SK-N-SH (cell line): Measurements from ENCODE around the gene PROCR. TPM values are rescaled to one million over a fixed set of nuclear protein-coding genes. Genes with fewer than 3 reads are reported as not detected.
A peak's percentile ranks its signal among the peaks of the same experiment; 100 is the strongest.
"Not testable (repeated sequence)": the region's sequence is repeated elsewhere in the genome, so short reads cannot be mapped to it uniquely, and the experiment has no call there.

Source experiments
- CTCF ChIA-PET: fragments of 300-600, 350-600 bp; formaldehyde crosslinking; extraction: SDS; loops from one replicate; lab custom pipeline; 2021; lab: Yijun Ruan, JAX
- POLR2A ChIA-PET: fragments of 350-600 bp; sonication (Branson Sonifier 250); formaldehyde crosslinking; extraction: SDS; loops from one replicate; lab custom pipeline; 2020; ENCODE audit warnings: antibody characterized with exemption, inconsistent platforms; lab: Yijun Ruan, JAX
- DNase-seq: peaks from one replicate; pipeline ENCODE4 v3.0.0; 2012
- H2AFZ ChIP-seq: fragments of 200-600 bp; sonication (generic); 2 replicates; pipeline ENCODE4 v1.8.1; 2016; ENCODE audit warnings: antibody characterized with exemption, mild to moderate bottlenecking, low read depth
- H3F3A ChIP-seq: fragments of 200-600 bp; sonication (generic); replicated peaks from 2 replicates; pipeline ENCODE3; 2016; ENCODE audit warnings: antibody characterized with exemption, mild to moderate bottlenecking; ENCODE audit not compliant: insufficient read depth
- H3K27ac ChIP-seq, 2 experiments: fragments of 200-500 bp in 1 of 2; fragments of 200-600 bp in 1 of 2; sonication (Bioruptor generic) in 1 of 2; sonication (generic), shearing (Covaris generic) in 1 of 2; 2 replicates each; pipeline versions ENCODE4 v1.5.1 to v1.6.1; 2014 to 2016; ENCODE audit warnings: low read depth in 2 of 2, inconsistent platforms in 1 of 2, low read length in 1 of 2, mild to moderate bottlenecking in 1 of 2, mixed read lengths in 1 of 2
- H3K27me3 ChIP-seq: fragments of 200-600 bp; sonication (generic), shearing (Covaris generic); 2 replicates; pipeline ENCODE4 v1.6.1; 2016; ENCODE audit warnings: mixed run types; ENCODE audit not compliant: insufficient read depth
- H3K36me3 ChIP-seq, 2 experiments: fragments of 200-500 bp in 1 of 2; fragments of 200-600 bp in 1 of 2; sonication (Bioruptor generic) in 1 of 2; sonication (generic) in 1 of 2; replicated peaks in 1 of 2; 2 replicates each; pipeline versions ENCODE3 to v1.5.1; 2014 to 2016; ENCODE audit warnings: low read length in 1 of 2, mild to moderate bottlenecking in 1 of 2; ENCODE audit not compliant: insufficient read depth in 2 of 2, control insufficient read depth in 1 of 2
- H3K4me1 ChIP-seq, 2 experiments: fragments of 200-500 bp in 1 of 2; fragments of 200-600 bp in 1 of 2; sonication (Bioruptor generic) in 1 of 2; sonication (generic), shearing (Covaris generic) in 1 of 2; 2 replicates each; pipeline versions ENCODE4 v1.5.1 to v1.6.1; 2014 to 2016; ENCODE audit warnings: low read depth in 1 of 2, low read length in 1 of 2, mixed run types in 1 of 2; ENCODE audit not compliant: insufficient read depth in 2 of 2, control insufficient read depth in 1 of 2
- H3K4me2 ChIP-seq: fragments of 200-600 bp; sonication (generic), shearing (Covaris generic); 2 replicates; pipeline ENCODE4 v1.6.1; 2017; ENCODE audit warnings: mixed run types
- H3K4me3 ChIP-seq, 2 experiments: fragments of 200-500 bp in 1 of 2; fragments of 200-600 bp in 1 of 2; sonication (Bioruptor generic) in 1 of 2; sonication (generic), shearing (Covaris generic) in 1 of 2; 2 replicates each; pipeline versions ENCODE4 v1.5.1 to v1.8.1; 2014 to 2016; ENCODE audit warnings: low read depth in 2 of 2, inconsistent platforms in 1 of 2, low read length in 1 of 2, mild to moderate bottlenecking in 1 of 2, mixed read lengths in 1 of 2, moderate library complexity in 1 of 2
- H3K79me2 ChIP-seq: fragments of 200-600 bp; sonication (generic); 2 replicates; pipeline ENCODE4 v1.8.1; 2017; ENCODE audit warnings: mild to moderate bottlenecking; ENCODE audit not compliant: insufficient read depth
- H3K9ac ChIP-seq: fragments of 200-600 bp; sonication (generic); 2 replicates; pipeline ENCODE4 v1.6.1; 2017; ENCODE audit warnings: mixed run types
- H3K9me2 ChIP-seq: fragments of 200-600 bp; sonication (generic); 2 replicates; pipeline ENCODE4 v1.6.1; 2017; ENCODE audit warnings: mixed run types
- H3K9me3 ChIP-seq: fragments of 200-600 bp; sonication (generic); 2 replicates; pipeline ENCODE4 v1.6.1; 2017; ENCODE audit warnings: mixed run types, mild to moderate bottlenecking, moderate library complexity
- H4K20me1 ChIP-seq: fragments of 200-600 bp; sonication (generic); 2 replicates; pipeline ENCODE4 v1.6.1; 2017; ENCODE audit warnings: mild to moderate bottlenecking, mixed run types; ENCODE audit not compliant: insufficient read depth
- CHD2 ChIP-seq: fragments of 150-350 bp; IDR thresholded peaks from 2 replicates; pipeline ENCODE4 v1.6.1; 2018; ENCODE audit warnings: low read length; ENCODE audit not compliant: partially characterized antibody
- ELF1 ChIP-seq: IDR thresholded peaks from 2 replicates; pipeline ENCODE4 v1.4.0; 2012
- FOXJ3 ChIP-seq: sonication (generic); formaldehyde crosslinking; IDR thresholded peaks from 2 replicates; pipeline ENCODE4 v1.5.1; 2020; ENCODE audit warnings: mild to moderate bottlenecking, missing genetic modification reagents
- GATA2 ChIP-seq: sonication (generic); formaldehyde crosslinking; IDR thresholded peaks from 2 replicates; pipeline ENCODE4 v1.5.0; 2020; ENCODE audit warnings: mild to moderate bottlenecking, missing genetic modification reagents
- MXI1 ChIP-seq: IDR thresholded peaks from 2 replicates; pipeline ENCODE4 v1.6.1; 2012; ENCODE audit warnings: mild to moderate bottlenecking, low read depth, low read length, improper control_type of control experiment
- NRF1 ChIP-seq: IDR thresholded peaks from 2 replicates; pipeline ENCODE4 v1.6.1; 2012; ENCODE audit warnings: low read depth, mild to moderate bottlenecking, low read length
- POLR2AphosphoS5 ChIP-seq: IDR thresholded peaks from 2 replicates; pipeline ENCODE4 v1.6.1; 2012; ENCODE audit warnings: low read depth, low read length
- RAD21 ChIP-seq: IDR thresholded peaks from 2 replicates; pipeline ENCODE4 v1.6.1; 2012; ENCODE audit warnings: mild to moderate bottlenecking, low read length
- RFX5 ChIP-seq: IDR thresholded peaks from 2 replicates; pipeline ENCODE4 v1.6.1; 2012; ENCODE audit warnings: mild to moderate bottlenecking, improper control_type of control experiment, low read length
- RXRA ChIP-seq: IDR thresholded peaks from 2 replicates; pipeline ENCODE4 v1.4.0; 2012; ENCODE audit warnings: low read depth, mild to moderate bottlenecking, borderline replicate concordance
- TAF1 ChIP-seq: IDR thresholded peaks from 2 replicates; pipeline ENCODE4 v1.6.1; 2012; ENCODE audit warnings: low read depth, mild to moderate bottlenecking, low read length, moderate library complexity, borderline replicate concordance
- TEAD4 ChIP-seq: IDR thresholded peaks from 2 replicates; pipeline ENCODE4 v1.4.0; 2012; ENCODE audit warnings: mild to moderate bottlenecking, borderline replicate concordance; ENCODE audit not compliant: insufficient read depth
- YY1 ChIP-seq: IDR thresholded peaks from 2 replicates; pipeline ENCODE4 v1.4.0; 2012; ENCODE audit warnings: low read depth, mild to moderate bottlenecking
- WGBS: methylation state at CpG from one replicate; pipeline ENCODE4 v1.1.6; 2017; ENCODE audit warnings: low lambda C conversion rate; 5-methylcytosine and 5-hydroxymethylcytosine counted together
- polyA plus RNA-seq, 3 experiments: library from polyadenylated mRNA; depleted of rRNA; stranded (reverse); fragments of >200 nt; gene quantifications; 2 replicates each; pipeline ENCODE4 v1.2.3, GENCODE V29; 2012
- TF ChIP-seq, protein P1 (sequence below): IDR thresholded peaks from 2 replicates; pipeline ENCODE4 v1.4.0; 2012; ENCODE audit warnings: low read depth
- TF ChIP-seq, protein P2 (sequence below): IDR thresholded peaks from 2 replicates; pipeline ENCODE4 v1.4.0; 2012; ENCODE audit warnings: low read depth, borderline replicate concordance
- TF ChIP-seq, protein P3 (sequence below): fragments of 150-350 bp; IDR thresholded peaks from 2 replicates; pipeline ENCODE4 v1.6.1; 2016; ENCODE audit warnings: mild to moderate bottlenecking, low read depth, low read length
- TF ChIP-seq, protein P4 (sequence below): IDR thresholded peaks from 2 replicates; pipeline ENCODE4 v1.6.1; 2012; ENCODE audit warnings: mild to moderate bottlenecking, low read depth, low read length, moderate library complexity

PROCR gene
- polyA plus RNA-seq, 1 of the 3 experiments (the other 2 are of a cell fraction): 23.5 TPM

DNA sequence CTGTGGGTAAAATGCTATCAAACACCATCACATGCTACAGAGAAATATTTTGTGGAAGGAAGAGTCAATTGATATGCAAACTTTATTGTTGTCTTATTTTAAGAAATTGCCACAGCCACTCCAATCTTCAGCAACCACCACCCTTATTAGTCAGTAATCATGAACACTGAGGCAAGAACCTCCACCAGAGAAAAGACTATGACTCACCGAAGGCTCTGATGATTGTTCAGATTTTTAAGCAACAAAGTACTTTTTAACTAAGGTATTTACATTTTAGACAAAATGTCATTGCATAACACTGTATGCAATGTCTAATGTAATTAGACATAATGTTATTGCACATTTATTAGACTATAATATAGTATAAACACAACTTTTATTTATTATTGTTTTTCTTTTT is 28.4 kb downstream of the PROCR start:
- no peaks in the 10 kb centered on the region for H3K9me2 ChIP-seq
- H3K4me2 ChIP-seq: no peak overlapping the region
- ChIA-PET POLR2A (no interaction called here), CTCF (no interaction called here)
- no peaks in the 10 kb centered on the region for H3K79me2 ChIP-seq
- TF ChIP-seq FOXJ3 (CRISPR knock-in tag): no peak
- TF ChIP-seq RXRA: no peak
- TF ChIP-seq POLR2AphosphoS5: no peak
- no peak for TF ChIP-seq RFX5
- TF ChIP-seq, protein P1, sequence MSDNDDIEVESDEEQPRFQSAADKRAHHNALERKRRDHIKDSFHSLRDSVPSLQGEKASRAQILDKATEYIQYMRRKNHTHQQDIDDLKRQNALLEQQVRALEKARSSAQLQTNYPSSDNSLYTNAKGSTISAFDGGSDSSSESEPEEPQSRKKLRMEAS: no peak
- no peak for TF ChIP-seq MXI1
- TF ChIP-seq NRF1: no peak
- no peak for TF ChIP-seq ELF1
- TF ChIP-seq, protein P2, sequence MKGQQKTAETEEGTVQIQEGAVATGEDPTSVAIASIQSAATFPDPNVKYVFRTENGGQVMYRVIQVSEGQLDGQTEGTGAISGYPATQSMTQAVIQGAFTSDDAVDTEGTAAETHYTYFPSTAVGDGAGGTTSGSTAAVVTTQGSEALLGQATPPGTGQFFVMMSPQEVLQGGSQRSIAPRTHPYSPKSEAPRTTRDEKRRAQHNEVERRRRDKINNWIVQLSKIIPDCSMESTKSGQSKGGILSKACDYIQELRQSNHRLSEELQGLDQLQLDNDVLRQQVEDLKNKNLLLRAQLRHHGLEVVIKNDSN: no peak
- no peak for TF ChIP-seq CHD2
- H3K4me1 ChIP-seq: no peaks in the 10 kb centered on the region
- no peak overlapping the region for H3K9ac ChIP-seq
- peaks cover 23% of the 10 kb centered on the region for H3K9me3 ChIP-seq
- peak overlapping the region in 1 of 2 experiments; percentile 30; a peak in 1 of 4 replicates for H3K27ac ChIP-seq
- no peaks in the 10 kb centered on the region for H4K20me1 ChIP-seq
- H3K4me3 ChIP-seq: no peak overlapping the region
- no peaks in the 10 kb centered on the region for H3K36me3 ChIP-seq
- no peaks in the 10 kb centered on the region for H3K27me3 ChIP-seq
- no peak for DNase-seq
- WGBS: 20% methylated on average over 1 of the region's 1 CpG
- H2AFZ ChIP-seq: no peak overlapping the region; the same call in 1 of the 2 replicates
- H3F3A ChIP-seq: peaks cover 18% of the 10 kb centered on the region

DNA sequence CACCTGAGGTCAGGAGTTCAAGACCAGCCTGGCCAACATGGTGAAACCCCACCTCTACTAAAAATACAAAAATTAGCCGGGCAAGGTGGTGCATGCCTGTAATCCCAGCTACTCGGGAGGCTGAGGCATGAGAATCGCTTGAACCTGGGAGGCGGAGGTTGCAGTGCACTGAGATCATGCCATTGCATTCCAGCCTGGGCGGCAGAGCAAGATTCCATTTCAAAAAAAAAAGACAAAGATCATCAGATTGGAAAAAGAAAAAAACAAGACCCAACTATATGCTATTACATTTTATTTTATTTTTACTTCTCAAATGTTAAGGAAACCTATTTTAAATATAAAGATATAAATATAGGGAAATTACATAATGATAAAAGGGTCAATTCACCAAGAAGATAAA is 29.6 kb downstream of the PROCR start:
- H4K20me1 ChIP-seq, POLR2A ChIA-PET, H3K9ac ChIP-seq, H2AFZ ChIP-seq, H3K4me2 ChIP-seq, H3K27me3 ChIP-seq, H3K4me1 ChIP-seq, H3K27ac ChIP-seq, H3K9me2 ChIP-seq, DNase-seq, H3K4me3 ChIP-seq, H3K79me2 ChIP-seq, H3K36me3 ChIP-seq: not testable (repeated sequence)
- CTCF ChIA-PET: interaction anchor here (2.2 kb wide), 1 partner anchor 56 kb away, joined by 4 read pairs; no protein-coding TSS in a partner anchor
- 83% methylated on average over 5 of the region's 5 CpGs for WGBS
- Histone ChIP-seq H3K9me3 (peaks cover 19% of the 10 kb centered on the region), H3F3A (peaks cover 15% of the 10 kb centered on the region)

DNA sequence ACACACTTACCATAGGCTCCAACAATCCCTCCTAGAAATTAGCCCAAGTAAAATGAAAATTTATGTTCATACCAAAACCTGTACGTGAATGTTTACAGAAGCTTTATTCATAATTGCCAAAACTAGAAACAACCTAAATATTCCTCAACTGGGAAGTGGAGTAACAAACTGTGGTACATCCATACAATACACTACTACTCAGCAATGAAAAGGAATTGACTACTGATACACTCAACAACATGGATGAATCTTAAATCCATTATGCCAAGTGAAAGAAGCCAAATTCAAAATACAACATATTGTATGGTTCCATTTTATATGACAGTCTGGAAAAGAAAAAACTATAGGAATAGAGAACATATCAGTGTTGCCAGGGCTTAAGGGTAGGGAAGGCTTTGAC is 34.9 kb downstream of the PROCR start:
- Histone ChIP-seq H3K4me1 (peaks cover 0 to 2% of the 10 kb centered on the region in 2 experiments; a peak in 1 of 4 replicates), H3K79me2 (no peaks in the 10 kb centered on the region), H3K4me3 (no peak overlapping the region), H3K9ac (no peak overlapping the region), H3K4me2 (no peak overlapping the region), H3K9me3 (0 out of 2 replicates have a peak, but pooled peaks cover 11% of the 10 kb centered on the region), H2AFZ (no peak overlapping the region), H3K27ac (no peak overlapping the region), H4K20me1 (no peaks in the 10 kb centered on the region), H3K36me3 (no peaks in the 10 kb centered on the region), H3K27me3 (no peaks in the 10 kb centered on the region), H3F3A (peaks cover 11% of the 10 kb centered on the region), H3K9me2 (no peaks in the 10 kb centered on the region)
- DNase-seq: no peak
- POLR2A ChIA-PET: no interaction called here
- WGBS: 100% methylated on average over 1 of the region's 1 CpG
- CTCF ChIA-PET: interaction anchor here (0.9 to 6.0 kb wide), 7 partner anchors 13 to 332 kb away, joined by 3 to 64 read pairs (median 5); partner anchors contain the start of gene ACSS2
- TF ChIP-seq, protein P3, sequence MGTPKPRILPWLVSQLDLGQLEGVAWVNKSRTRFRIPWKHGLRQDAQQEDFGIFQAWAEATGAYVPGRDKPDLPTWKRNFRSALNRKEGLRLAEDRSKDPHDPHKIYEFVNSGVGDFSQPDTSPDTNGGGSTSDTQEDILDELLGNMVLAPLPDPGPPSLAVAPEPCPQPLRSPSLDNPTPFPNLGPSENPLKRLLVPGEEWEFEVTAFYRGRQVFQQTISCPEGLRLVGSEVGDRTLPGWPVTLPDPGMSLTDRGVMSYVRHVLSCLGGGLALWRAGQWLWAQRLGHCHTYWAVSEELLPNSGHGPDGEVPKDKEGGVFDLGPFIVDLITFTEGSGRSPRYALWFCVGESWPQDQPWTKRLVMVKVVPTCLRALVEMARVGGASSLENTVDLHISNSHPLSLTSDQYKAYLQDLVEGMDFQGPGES: no peak
- TF ChIP-seq TAF1: no peak
- TF ChIP-seq YY1: no peak
- no peak for TF ChIP-seq TEAD4
- TF ChIP-seq, protein P4, sequence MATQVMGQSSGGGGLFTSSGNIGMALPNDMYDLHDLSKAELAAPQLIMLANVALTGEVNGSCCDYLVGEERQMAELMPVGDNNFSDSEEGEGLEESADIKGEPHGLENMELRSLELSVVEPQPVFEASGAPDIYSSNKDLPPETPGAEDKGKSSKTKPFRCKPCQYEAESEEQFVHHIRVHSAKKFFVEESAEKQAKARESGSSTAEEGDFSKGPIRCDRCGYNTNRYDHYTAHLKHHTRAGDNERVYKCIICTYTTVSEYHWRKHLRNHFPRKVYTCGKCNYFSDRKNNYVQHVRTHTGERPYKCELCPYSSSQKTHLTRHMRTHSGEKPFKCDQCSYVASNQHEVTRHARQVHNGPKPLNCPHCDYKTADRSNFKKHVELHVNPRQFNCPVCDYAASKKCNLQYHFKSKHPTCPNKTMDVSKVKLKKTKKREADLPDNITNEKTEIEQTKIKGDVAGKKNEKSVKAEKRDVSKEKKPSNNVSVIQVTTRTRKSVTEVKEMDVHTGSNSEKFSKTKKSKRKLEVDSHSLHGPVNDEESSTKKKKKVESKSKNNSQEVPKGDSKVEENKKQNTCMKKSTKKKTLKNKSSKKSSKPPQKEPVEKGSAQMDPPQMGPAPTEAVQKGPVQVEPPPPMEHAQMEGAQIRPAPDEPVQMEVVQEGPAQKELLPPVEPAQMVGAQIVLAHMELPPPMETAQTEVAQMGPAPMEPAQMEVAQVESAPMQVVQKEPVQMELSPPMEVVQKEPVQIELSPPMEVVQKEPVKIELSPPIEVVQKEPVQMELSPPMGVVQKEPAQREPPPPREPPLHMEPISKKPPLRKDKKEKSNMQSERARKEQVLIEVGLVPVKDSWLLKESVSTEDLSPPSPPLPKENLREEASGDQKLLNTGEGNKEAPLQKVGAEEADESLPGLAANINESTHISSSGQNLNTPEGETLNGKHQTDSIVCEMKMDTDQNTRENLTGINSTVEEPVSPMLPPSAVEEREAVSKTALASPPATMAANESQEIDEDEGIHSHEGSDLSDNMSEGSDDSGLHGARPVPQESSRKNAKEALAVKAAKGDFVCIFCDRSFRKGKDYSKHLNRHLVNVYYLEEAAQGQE: no peak
- TF ChIP-seq RAD21: no peak
- no peak for TF ChIP-seq CHD2
- TF ChIP-seq GATA2 (CRISPR knock-in tag): no peak
